ENCODE results near the gene PITX2. TPM values are rescaled to one million over a fixed set of nuclear protein-coding genes. Genes with fewer than 3 reads are reported as not detected.

The PITX2 gene
- 1.1 to 1.6 TPM (median 1.3 TPM) in 5 replicates for total RNA-seq (2022; extraction: Qiagen RNA extraction; ENCODE audit: low read depth)

DNA sequence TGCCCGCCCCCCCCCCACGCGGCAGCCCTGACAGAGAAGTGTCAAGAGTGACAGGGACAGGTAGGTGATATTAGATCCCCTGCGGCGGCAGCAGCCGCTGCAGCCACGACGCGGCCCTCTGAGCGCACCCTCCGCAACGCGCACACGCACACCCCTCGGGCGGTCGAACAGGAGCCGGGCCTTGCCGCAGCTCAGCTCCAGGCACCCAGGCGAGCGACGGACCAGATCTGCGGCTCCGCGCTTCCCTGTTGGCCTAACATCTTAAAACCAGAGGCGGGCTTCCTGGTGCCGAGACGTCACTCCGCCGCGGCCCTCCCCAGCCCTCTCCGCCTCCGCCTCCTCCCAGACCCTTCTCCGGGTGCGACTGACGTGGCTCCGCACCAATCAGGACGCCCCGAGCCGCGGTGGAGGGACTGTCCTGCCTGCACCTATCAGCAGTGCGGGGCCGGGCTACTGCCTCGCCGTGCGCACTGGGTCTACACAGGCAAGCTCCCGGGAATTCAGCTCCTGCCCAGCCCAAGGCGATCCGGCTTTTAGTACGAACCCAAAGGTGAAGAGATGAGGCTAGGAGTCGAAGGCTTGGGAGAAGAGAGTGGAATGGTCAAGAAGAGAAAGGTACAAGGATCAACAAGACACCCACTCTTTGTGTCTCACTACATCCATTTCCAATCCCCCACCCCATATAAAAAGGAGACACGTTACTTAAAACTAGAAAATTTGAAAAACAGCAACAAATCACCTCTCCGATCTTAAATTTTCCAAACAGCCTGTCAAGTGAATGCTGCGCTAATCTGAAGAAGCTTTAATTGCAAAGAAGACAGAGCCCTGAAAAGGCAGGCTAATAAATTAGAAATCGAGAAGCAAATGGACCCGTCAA lies at the start of gene PITX2:
PITX2 (minus strand) TSS at position 237 of the 877 bp plus-strand sequence. CDS start 617 bp downstream, outside the sequence.

Other genes with a start within 250 kb of the PITX2 start
- gene ENPEP, start 146.9 kb downstream of the PITX2 start, total RNA-seq (2022; extraction: Qiagen RNA extraction; ENCODE audit: low read depth) = 0.07 to 0.35 TPM (median 0.17 TPM) in 5 replicates

Measured in A549 treated with RU486 at 1 μM for 4 hours (cell line).